Ovary (tissue), 9 donors: Measurements from ENCODE around the gene YTHDF1. TPM values are rescaled to one million over a fixed set of nuclear protein-coding genes. Genes with fewer than 3 reads are reported as not detected.

Experiments used
- DNase-seq, 5 donors: peaks; one replicate each; pipeline ENCODE4 v3.0.0-alpha.2; 2019 to 2020
- H3K27ac ChIP-seq, 2 donors: fragments of 200-600 bp; one replicate each; pipeline versions ENCODE4 v1.5.1 to v1.8.0; 2019 to 2022
- H3K27me3 ChIP-seq: fragments of 200-600 bp; one replicate; pipeline ENCODE4 v1.8.0; 2022
- H3K36me3 ChIP-seq: fragments of 200-600 bp; sonication (generic); one replicate; pipeline ENCODE4 v1.5.1; 2019
- H3K4me1 ChIP-seq: one replicate; pipeline ENCODE4 v1.8.1; 2013; ENCODE audit warnings: mild to moderate bottlenecking, moderate library complexity; ENCODE audit not compliant: insufficient read depth
- H3K4me3 ChIP-seq: fragments of 200-600 bp; sonication (generic); one replicate; pipeline ENCODE4 v1.5.1; 2017
- H3K9me3 ChIP-seq, 2 donors: fragments of 200-600 bp in 1 of 2; sonication (generic) in 1 of 2; one replicate each; pipeline versions ENCODE4 v1.5.1 to v1.8.1; 2013 to 2019; ENCODE audit warnings: mild to moderate bottlenecking in 1 of 2, moderate library complexity in 1 of 2
- CTCF ChIP-seq, 3 donors: fragments of 450-650 bp in 2 of 3; fragments of 200-600 bp in 1 of 3; IDR thresholded peaks; one replicate each; pipeline versions ENCODE4 v1.5.1 to v1.8.0; 2016 to 2022; ENCODE audit warnings: antibody characterized with exemption in 3 of 3, mild to moderate bottlenecking in 1 of 3
- EP300 ChIP-seq: sonication (generic); formaldehyde crosslinking; IDR thresholded peaks from one replicate; pipeline ENCODE4 v1.6.1; 2017; ENCODE audit warnings: antibody characterized with exemption
- POLR2A ChIP-seq: fragments of 450-650 bp; IDR thresholded peaks from one replicate; pipeline ENCODE4 v1.6.1; 2017; ENCODE audit warnings: antibody characterized with exemption, mild to moderate bottlenecking, moderate library complexity
- WGBS, 3 donors: extraction: QIAGEN DNeasy Blood & Tissue Kit in 1 of 3; methylation state at CpG; one replicate each; pipeline versions ENCODE4 v1.1.5 to v1.1.7; 2013 to 2017; 5-methylcytosine and 5-hydroxymethylcytosine counted together
- intact Hi-C, 4 donors: fragments of 100-400 bp; cut with DNase I; formaldehyde crosslinking; loops; one replicate each; pipeline versions ENCODE4 v1.11.0 to v1.15.1; 2022 to 2023
- polyA plus RNA-seq, 2 donors: library from polyadenylated mRNA; stranded (reverse); fragments of 200-250 nt in 1 of 2; fragments of 350-450 nt in 1 of 2; fragmentation: Illumina TruSeq in 1 of 2; extraction: RNeasy Lipid Tissue Mini Kit (QIAGEN cat#74804) in 1 of 2; gene quantifications; one replicate each; pipeline ENCODE4 v1.2.3, GENCODE V29; 2013 to 2014
- total RNA-seq, 7 donors: library from RNA; depleted of rRNA in 2 of 7; stranded (reverse); fragments of >200 nt in 2 of 7; fragmentation: NEBNext Ultra II Directional in 3 of 7; extraction: Animal tissue kit (Norgen Biotek cat#: 25700) in 3 of 7; gene quantifications; one replicate each; pipeline versions ENCODE4 v1.1.0 to v1.2.4, GENCODE V29; 2016 to 2023
- donor health status: DM: no; HTN: no; CAD: no; lungs with moderate emphysema.
- donor health status: DM: no; HTN: no; CAD: no.
- donor health status: Bipolar disorder and iron deficiency.
- donor health status: DM: yes; HTN: yes; CAD: no.
- donor health status: DM: no; HTN: no; CAD: no.
- donor health status: DM: yes; HTN: yes; CAD: no.

Gene YTHDF1
- total and polyA plus RNA-seq, 9 donors, result 17.0 to 39.4 (median 30.5) TPM

- Histone ChIP-seq H3K36me3 (no peaks in the 10 kb centered on the region), H3K9me3 (no peaks in the 10 kb centered on the region), H3K4me1 (peaks cover 14% of the 10 kb centered on the region), H3K27ac (no peak overlapping the region), H3K27me3 (peaks cover 7% of the 10 kb centered on the region), H3K4me3 (no peak overlapping the region)
- intact Hi-C loops, result loop anchor here in 1 of 4 donors (10.0 kb wide), 1 partner anchor 124 kb away; no protein-coding TSS in a partner anchor
- DNase-seq, result no peak
- TF ChIP-seq EP300 (no peak), POLR2A (no peak), CTCF (IDR thresholded peaks at IDR 0.05) (no peak)
- 0 to 2% (median 1%) methylated on average over 21 to 49 of the region's 49 CpGs for WGBS, 3 donors
These were observed 37.5 kb downstream of the YTHDF1 start for GRCh38 chr20:63178446-63178820.

DNA sequence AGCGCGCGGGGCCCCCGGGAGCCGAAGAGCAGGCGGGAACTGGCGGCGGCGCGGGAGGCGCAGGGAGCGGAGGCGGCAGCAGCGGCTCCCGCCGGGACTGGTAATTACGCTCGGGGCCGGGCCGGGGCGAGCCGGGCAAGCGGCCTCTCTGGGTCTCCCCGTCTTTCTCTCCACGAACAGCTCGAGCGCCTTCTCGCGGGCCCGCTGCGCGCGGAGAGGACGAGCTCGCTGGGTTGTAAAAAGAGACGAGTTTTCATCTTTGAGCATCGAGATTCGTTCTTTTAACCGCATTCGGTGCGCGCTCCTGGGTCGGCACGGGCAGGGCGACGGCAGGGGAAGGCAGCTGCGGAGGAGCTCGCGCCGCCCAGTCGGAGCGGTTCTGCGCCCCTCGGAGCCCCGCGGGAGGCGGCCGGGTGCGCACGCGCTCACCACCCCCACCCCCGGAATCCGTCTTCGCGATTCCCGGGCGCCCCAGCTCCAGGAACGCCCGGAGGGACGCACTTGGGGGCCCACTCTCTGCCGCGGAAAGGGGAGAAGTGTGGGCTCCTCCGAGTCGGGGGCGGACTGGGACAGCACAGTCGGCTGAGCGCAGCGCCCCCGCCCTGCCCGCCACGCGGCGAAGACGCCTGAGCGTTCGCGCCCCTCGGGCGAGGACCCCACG lies 38.0 kb downstream of the YTHDF1 start:
- no peaks in the 10 kb centered on the region for H3K9me3 ChIP-seq
- TF ChIP-seq POLR2A (no peak), CTCF (IDR thresholded peaks at IDR 0.05) (no peak), EP300 (no peak)
- H3K36me3 ChIP-seq, result no peaks in the 10 kb centered on the region
- peaks cover 7% of the 10 kb centered on the region for H3K27me3 ChIP-seq
- no peak for DNase-seq
- no peak overlapping the region for H3K27ac ChIP-seq
- H3K4me1 ChIP-seq, result peaks cover 14% of the 10 kb centered on the region
- intact Hi-C loops, result loop anchor here in 1 of 4 donors (10.0 kb wide), 1 partner anchor 123 kb away; no protein-coding TSS in a partner anchor
- no peak overlapping the region for H3K4me3 ChIP-seq
- WGBS, 3 donors, result 0 to 1% (median 1%) methylated on average over 37 to 90 of the region's 90 CpGs

- TF ChIP-seq CTCF (IDR thresholded peaks at IDR 0.05), result no peak
- TF ChIP-seq POLR2A, result no peak
- no peak for TF ChIP-seq EP300
- no peaks in the 10 kb centered on the region for H3K9me3 ChIP-seq
- no peaks in the 10 kb centered on the region for H3K36me3 ChIP-seq
- no peak overlapping the region for H3K27ac ChIP-seq
- DNase-seq, result no peak
- peaks cover 14% of the 10 kb centered on the region for H3K4me1 ChIP-seq
- WGBS, 3 donors, result 1% methylated on average over 68 to 95 of the region's 96 CpGs
- intact Hi-C loops, result loop anchor here in 1 of 4 donors (10.0 kb wide), 1 partner anchor 122 kb away; no protein-coding TSS in a partner anchor
- H3K27me3 ChIP-seq, result peaks cover 7% of the 10 kb centered on the region
- H3K4me3 ChIP-seq, result no peak overlapping the region
These were observed 38.7 kb downstream of the YTHDF1 start for GRCh38 chr20:63177134-63177784.

- no peak for TF ChIP-seq CTCF (IDR thresholded peaks at IDR 0.05)
- no peak for TF ChIP-seq POLR2A
- TF ChIP-seq EP300, result no peak
- peaks cover 14% of the 10 kb centered on the region for H3K4me1 ChIP-seq
- WGBS, 3 donors, result 2 to 3% (median 3%) methylated on average over 47 to 49 of the region's 49 CpGs
- intact Hi-C loops, result loop anchor here in 1 of 4 donors (10.0 kb wide), 1 partner anchor 122 kb away; no protein-coding TSS in a partner anchor
- no peak overlapping the region for H3K4me3 ChIP-seq
- H3K9me3 ChIP-seq, result no peaks in the 10 kb centered on the region
- H3K27me3 ChIP-seq, result peaks cover 7% of the 10 kb centered on the region
- no peak for DNase-seq
- no peak overlapping the region for H3K27ac ChIP-seq
- H3K36me3 ChIP-seq, result no peaks in the 10 kb centered on the region
These were observed 39.4 kb downstream of the YTHDF1 start for GRCh38 chr20:63176427-63177133.
